ENCODE results near the gene SRPRB. TPM values are rescaled to one million over a fixed set of nuclear protein-coding genes. Genes with fewer than 3 reads are reported as not detected.

The SRPRB gene
- total RNA-seq, 1 experiment from 2014 or later: 54.8 TPM

DNA sequence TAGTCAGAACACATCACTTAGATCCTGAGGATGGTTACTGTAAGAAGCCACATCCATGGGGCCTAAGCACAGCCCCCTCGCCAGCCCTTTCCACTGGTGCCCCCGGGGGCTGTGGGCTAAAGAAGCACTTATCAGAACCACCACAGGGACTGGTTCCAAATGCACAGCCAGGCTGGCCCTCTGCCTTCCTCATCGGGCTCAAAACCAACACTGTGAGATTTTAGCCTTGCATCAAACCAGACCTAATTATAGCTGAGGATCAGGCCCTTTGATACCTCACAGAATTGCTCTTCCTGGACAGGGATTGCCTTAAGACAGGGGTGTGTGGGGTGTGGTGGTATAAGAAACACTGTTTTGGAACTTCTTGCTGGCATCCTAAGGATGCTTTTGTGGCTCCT, 23.7 kb downstream of the SRPRB start:
- H2BK12ac ChIP-seq (ENCODE audit: insufficient read length, low read depth, low read length): no peak overlapping the region
- no peak overlapping the region for H2BK5ac ChIP-seq (ENCODE audit: insufficient read length, low read length)
- no peak overlapping the region for H3K18ac ChIP-seq (ENCODE audit: insufficient read length, low read depth, low read length)
- no peaks in the 10 kb centered on the region for H4K20me1 ChIP-seq (ENCODE audit: control insufficient read depth, insufficient read depth, insufficient read length)
- no peak overlapping the region for H3K4me2 ChIP-seq (ENCODE audit: insufficient read depth, insufficient read length, low read length)
- H3K4me1 ChIP-seq (ENCODE audit: insufficient read depth, low read length): no peaks in the 10 kb centered on the region
- H3K56ac ChIP-seq (ENCODE audit: insufficient read length, low read depth, low read length): no peak overlapping the region
- H3K79me1 ChIP-seq (ENCODE audit: insufficient read depth, low read depth, low read length, poor library complexity, severe bottlenecking): no peaks in the 10 kb centered on the region
- H2BK20ac ChIP-seq (ENCODE audit: low read depth, low read length, poor library complexity, severe bottlenecking): no peak overlapping the region
- H2AFZ ChIP-seq (ENCODE audit: low read length): no peak overlapping the region
- Mint-ChIP-seq H3K9me3 (no peaks in the 10 kb centered on the region), H3K36me3 (ENCODE audit: insufficient read depth in 1 of 3, low read depth in 3 of 3) (peaks cover under 1 to 13% (median 3%) of the 10 kb centered on the region in 3 experiments; a peak in 3 of 7 replicates), H3K4me1 (peaks cover 0 to 7% of the 10 kb centered on the region in 2 experiments; a peak in 1 of 4 replicates), H3K27me3 (ENCODE audit: low read depth) (no peaks in the 10 kb centered on the region), H3K27ac (no peak overlapping the region; a peak in 1 of 7 replicates), H3K4me3 (no peak overlapping the region)
- no peak overlapping the region for H3K4ac ChIP-seq (ENCODE audit: low read depth, low read length)
- H3K23ac ChIP-seq (ENCODE audit: insufficient read length, low read depth, low read length): no peak overlapping the region
- no peak overlapping the region for H4K5ac ChIP-seq (ENCODE audit: insufficient read length, low read depth, low read length)
- no peaks in the 10 kb centered on the region for H3K79me2 ChIP-seq (ENCODE audit: insufficient read depth, low read length)
- H4K91ac ChIP-seq (ENCODE audit: insufficient read length, low read depth, low read length): no peak overlapping the region
- no peak overlapping the region for H3T11ph ChIP-seq (ENCODE audit: low read length)
- H2BK120ac ChIP-seq (ENCODE audit: low read depth, low read length, poor library complexity, severe bottlenecking): no peak overlapping the region
- no peak for TF ChIP-seq CTCF (conservative IDR thresholded peaks at IDR 0.05)
- no peak overlapping the region for H4K8ac ChIP-seq (replicated peaks; ENCODE audit: insufficient read length, low read depth, low read length)
- H3K9me3 ChIP-seq (ENCODE audit: control insufficient read depth, low read depth, low read length): no peaks in the 10 kb centered on the region
- H3K23me2 ChIP-seq (ENCODE audit: insufficient read length, low read depth, low read length, poor library complexity, severe bottlenecking): no peaks in the 10 kb centered on the region
- H3K27me3 ChIP-seq (ENCODE audit: insufficient read depth, low read length): no peaks in the 10 kb centered on the region
- H2BK15ac ChIP-seq (ENCODE audit: low read depth, low read length): no peak overlapping the region
- no peak overlapping the region for H3K9ac ChIP-seq (ENCODE audit: extremely low read depth, insufficient read length, low read length)
- no peak overlapping the region for H3K14ac ChIP-seq (ENCODE audit: insufficient read depth, low read length)
- no peak overlapping the region for H2AK5ac ChIP-seq (ENCODE audit: insufficient read length, low read length)
- no peak for DNase-seq
- no peak overlapping the region for H3K27ac ChIP-seq (ENCODE audit: insufficient read length, low read depth, low read length)
- WGBS (ENCODE audit: extremely low coverage, insufficient read length, low lambda C conversion rate): no CpG with 5 or more reads among the region's 3 CpGs
